NCI-H2107 treated with DMSO at 0.1 percent for 48 hours (cell line): ENCODE results near the gene MLIP.

Source experiments
- DNase-seq: peaks from one replicate; lab custom pipeline; 2025; ENCODE audit not compliant: unreplicated experiment; lab: John Stamatoyannopoulos, UW

Gene MLIP

DNA sequence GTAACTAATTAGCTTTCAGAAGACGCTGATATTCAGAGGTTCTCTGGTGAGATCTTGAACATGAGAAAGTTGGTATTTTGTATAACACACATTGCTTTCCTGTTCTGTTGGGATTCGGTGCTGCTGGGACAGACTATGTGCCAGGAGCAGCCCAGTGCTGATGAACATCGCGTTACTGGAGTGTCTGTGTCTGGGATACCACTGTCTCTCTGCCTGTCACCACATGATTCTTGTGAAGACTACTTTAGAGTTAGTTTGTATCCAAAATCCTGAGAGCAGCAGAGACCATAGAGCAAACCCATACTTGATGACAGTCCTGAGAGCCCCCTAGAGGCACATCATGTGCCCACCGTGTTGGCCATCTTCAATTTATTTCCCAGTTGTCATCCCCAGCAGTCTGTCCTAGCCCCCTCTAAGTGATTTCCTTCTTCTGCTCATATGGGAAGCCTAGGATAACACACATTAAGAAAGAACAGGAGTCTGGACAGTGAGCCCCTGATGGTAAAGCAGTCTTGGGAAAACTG lies 155.2 kb downstream of the MLIP start:
- no peak for DNase-seq

DNA sequence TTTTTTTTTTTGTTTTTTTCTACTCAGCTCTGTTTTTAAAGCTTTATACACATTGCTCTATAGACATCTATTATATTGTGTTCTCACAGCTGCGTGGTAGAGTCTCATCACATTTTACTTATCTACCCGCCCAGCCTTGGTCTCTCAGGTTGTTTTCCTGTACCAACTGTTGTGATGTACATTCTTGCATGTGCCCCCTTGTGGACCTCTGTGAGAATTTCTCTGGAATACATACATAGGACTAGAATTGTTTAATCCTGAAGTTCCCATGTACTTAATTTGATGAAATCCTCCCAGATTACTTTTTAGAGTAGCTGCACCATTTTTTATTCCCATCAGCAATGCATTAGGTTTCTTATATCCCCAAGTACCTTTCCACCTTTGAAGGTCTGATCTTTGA lies 156.6 kb downstream of the MLIP start:
- no peak for DNase-seq

DNA sequence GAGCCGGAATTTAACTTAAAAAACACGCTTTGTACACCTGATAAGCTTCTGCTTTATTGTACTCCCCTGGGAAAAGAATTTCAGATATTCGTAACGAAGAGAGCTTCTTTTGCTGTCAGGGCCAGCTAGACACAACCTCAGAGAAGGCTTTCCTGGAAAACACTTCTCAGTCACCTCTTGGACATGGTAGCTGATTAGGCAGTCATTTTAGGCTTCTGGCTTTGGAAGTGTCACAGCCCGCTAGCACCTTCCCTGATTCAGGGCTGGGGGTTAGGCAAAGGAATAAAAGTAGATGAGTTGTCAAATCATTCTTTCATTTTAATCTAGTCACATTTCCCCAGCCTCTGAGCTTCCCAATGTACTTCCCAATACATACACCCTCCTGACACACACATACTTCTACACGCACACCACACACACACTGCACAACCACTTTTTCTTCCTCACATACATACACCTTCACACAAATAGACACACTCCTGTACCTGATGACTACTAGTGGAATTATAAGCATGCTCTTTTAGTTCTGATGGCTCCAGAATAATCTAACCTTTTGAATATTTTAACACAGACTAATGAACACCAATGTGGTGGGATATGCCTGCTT lies 162.1 kb downstream of the MLIP start:
- DNase-seq = no peak

DNA sequence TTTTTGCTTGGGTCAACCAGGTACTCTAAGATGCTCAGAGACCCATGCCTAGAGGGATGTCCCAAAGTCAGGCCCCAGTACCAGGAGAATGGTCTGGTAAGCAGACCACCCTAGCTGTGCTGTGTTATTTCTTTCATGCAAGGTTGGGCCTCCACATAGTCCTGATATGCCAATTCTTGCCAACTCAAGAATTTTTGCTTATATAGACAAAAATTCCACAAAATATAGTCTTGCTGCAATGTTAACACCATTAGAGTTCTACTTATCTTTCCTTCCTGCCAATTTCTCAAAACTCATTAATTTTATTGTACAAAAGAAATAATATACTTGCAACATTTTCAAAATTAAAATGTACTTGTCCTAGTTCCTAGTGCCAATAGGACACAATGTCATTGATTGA lies 163.1 kb downstream of the MLIP start:
- DNase-seq = no peak

DNA sequence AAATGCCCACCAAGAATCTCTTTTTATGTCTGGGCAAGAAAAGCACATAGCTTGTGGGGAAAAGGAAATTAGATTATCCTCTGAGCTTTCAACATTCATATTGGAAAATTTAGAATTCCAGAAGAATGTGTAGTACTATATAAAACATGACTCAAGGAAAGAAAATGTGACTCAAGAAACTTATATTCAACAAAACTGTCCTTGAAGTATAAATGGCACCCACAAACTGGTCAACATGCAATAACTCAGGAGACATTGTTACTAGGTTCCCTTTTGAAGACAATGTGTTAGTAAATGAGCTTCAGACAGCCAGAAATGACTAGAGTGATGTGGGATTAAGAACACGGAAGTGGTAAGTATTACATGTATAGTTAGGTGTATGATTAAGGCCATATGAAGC lies 170.9 kb downstream of the MLIP start:
- no peak for DNase-seq

DNA sequence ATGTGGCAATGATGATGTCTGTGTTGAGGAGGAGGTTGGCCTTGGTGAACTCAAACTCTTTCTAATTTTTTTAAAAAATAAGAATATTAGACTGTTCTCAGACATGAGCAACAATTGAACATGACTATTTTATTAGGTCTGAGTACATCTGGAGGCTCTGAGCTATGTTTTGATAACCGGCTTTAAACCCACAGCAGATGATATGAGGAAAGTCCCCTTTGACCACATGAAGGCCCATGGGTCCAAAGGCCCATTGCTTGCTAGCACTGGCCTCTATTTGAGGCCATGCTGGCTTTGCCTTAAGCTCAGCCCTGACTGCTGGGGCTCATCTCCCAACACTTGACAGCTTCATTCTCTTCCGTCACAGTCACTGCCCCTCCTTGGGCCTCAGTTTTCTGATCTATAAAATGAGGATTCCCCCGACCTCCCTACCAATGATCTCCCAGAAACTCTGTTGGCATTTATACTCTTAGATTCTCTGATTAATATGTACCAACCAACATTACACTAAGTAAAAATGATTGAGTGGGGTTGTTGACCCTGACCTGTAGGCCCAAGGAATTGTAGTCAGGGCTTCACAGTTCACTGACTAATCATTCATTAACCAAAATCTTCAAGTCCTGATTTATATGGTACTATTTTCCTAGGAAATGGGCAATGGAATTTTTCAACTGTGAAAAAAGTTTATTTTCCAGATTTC lies 173.1 kb downstream of the MLIP start:
- no peak for DNase-seq

DNA sequence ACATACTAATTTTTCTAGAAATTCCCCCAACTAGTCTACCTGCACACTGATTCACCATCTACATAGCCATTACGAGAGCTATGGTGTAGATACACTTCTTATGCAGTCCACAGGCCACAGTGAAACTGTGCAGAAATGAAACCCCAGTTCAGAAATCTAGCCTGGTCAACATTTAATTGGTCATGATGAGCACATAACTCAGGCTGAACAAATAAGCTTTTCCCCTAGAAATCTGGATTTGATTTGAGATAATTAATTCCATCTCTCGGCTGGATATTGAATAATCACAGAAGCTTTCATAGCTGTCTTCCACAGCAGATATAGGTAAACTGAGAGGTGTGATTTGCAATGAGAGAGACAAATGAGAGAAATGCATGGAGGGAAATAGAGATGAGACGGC lies 174.4 kb downstream of the MLIP start:
- no peak for DNase-seq

DNA sequence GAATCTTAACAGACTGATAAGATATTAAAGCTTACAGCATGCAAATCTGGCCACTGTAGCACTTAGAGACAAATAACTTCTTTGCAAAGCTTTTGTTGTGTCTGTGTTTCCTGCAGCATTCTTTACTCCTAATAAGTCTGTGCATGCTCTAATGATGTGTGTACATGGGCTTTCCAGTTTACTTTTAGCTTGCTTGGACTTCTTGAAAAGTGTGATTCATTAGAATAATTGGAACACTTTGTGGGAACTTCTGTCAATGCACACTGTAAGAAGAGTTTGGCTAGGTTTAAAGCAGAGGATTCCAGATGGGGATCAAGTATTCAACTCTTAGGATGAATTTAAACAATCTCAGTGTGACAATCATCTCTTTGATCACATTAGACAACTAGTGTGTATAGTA lies 174.9 kb downstream of the MLIP start:
- DNase-seq = no peak

DNA sequence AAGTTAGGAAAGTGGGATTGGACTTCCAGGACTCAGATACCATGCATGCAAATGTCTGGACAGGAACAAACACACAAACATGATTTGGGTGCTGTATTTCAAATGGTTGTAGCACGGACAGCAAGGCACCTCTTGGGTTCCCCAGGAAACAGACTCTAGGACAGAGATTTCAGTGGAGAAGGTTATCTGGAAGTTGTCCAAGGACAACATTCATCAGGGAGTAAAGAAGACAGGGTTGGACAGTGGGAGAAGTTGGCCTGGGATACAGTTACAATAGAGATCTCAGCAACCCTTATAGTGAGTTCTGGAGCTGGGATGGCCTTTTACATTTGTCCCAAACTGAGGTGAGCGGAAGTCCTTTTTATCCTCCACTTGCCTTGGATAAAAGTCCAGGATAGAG lies 177.2 kb downstream of the MLIP start:
- no peak for DNase-seq

DNA sequence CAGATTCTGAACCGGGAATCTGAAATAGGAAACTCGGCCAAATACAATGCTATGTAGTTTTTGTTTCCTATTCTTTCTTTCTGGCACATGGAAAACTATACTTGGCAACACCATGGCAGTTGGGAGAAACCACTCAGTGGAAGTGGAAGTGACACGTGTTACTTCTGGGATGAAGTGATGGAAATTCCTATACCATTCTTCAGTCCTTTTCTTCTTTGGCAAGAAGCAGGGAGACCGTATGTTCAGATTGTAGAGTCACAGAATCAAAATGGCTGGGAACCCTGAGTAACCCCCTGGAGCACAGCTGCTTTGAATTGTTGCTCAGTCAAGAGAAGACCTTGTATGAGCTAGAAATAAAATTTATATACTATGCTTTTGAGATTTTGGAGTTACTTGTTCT lies 178.2 kb downstream of the MLIP start:
- no peak for DNase-seq

DNA sequence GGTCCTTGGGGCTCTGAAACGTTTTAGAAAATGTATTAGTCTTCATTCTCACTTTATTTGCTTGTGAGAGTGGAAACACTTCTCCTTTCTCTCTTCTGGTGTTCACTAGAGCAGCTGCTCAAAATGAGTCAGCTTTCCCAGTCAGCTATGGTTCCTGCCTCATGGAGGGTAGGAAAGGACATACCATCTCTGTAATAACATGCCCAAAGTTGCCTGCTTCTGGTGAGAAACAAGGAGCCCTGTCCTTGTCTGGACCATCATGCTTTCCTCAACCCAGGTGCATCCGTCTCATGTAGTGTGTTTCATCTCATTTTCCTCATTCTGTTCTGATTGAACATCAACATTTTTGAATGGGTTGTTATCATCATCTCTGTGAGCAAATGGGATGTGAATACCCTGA lies 179.9 kb downstream of the MLIP start:
- DNase-seq = no peak

DNA sequence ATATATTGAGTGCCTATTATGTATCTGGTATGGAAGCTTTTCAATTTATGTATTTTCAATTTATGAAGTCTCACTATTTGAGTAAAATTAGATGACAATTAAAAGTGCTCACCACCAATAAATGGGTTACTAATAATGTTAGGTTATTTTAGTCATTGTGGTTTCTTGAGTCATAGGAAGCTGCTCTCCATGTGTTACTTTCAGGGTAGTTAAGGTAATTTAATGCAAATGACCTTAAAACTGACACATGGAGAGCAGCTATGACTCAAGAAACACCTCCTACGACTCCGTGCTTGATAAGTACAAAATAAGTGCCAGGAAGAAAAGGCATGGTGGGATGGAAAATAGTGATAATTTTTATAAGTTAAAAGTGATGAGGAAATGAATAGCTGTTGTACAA lies 180.5 kb downstream of the MLIP start:
- no peak for DNase-seq

DNA sequence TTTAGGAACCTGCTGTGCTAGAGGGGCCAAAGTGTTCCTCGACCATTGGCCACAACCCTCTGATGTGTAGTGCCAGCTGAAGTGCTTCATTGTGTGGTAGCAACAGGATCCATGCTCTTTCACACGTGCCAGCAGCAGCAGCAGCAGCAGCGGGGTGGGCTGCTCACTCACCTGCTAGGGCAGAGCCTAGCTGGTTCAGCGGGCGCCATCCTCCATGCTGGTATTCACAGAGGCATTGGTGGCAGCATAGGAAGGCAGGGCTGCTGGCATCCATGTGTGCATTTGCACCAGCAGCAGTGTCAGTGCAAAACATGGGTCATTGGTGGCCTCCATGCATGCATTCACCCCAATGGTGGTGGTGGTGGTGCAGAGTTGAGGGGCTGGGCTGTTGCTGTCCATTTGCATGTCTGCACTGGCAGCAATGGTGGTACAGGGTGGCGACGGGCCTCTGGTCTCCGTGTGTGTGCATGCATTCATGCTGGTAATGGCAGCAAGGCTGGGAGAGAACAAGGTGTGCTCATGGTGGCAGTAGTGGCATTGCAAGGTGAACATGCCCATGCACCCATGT lies 183.8 kb downstream of the MLIP start:
- no peak for DNase-seq

DNA sequence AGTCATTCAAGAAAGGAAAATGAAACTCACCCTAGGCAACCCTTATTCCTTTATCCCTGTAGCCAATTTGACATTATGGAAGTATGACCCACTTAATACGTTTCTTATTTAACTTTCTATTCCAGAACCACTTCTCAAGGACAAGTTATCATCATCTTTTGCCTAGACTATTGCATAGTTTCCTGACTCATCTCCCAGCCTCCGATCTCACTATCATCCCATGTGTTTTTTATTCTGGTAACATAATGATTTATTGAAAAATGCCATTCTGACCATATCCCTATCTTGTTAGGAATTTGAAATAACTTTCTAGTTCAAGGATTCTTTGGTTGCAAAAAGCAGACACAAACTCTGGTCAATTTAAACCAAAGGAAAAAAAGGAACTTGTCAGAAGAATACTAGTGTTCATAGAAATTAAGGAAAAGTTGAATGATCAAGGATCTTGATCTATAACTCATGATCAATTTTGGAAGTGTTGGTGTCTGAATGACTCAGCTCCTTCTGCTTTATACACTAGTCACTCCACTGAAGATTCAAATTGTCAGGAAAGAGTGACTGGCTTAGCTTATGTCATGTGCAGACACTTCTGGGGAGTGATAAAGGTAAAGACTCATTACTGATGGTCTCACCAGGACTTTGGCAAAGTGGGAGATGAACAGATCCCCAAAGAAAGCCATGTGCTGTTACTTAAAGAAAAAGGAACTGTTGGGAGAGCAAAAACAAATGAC lies 188.5 kb downstream of the MLIP start:
- no peak for DNase-seq

DNA sequence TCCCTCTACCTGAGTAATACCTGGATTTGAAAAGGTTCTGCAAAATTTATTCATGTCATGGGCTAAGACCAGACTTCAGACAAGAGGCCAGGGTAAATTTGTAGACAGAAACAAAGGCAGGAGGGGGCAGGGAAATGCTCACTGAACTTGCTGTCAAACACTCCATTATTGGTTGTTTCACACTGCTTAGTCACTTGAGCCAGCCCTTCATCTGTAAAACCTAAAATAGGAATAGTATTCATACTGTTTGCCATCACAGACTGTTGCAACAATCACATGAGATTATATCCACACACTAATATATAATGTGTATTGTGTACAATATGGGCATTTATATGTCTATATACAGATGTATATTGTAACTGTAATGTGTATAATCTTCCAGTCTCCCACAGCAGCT lies 190.5 kb downstream of the MLIP start:
- DNase-seq = no peak

DNA sequence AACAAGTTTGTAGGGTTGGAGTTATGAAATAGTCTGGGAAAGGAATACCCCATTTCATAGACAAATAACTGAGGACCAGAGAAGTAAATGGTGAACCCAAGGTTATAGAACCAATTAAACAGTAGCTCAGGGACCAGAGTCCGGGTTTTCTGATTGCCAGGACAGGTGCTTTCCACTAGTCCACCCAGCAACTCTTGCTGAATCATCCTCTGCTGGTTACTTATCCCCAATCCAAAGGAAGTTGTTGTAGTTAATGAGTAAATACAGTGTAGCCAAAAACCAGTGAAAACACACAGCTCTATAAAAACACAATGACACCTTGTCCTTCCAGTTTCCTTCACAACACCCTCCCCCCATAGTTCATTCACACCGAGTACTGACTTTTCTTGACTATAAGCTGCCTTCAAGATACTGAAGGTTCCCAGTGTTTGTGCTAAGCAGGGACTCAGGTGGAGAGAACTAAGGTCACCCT lies 196.2 kb downstream of the MLIP start:
- DNase-seq = no peak

DNA sequence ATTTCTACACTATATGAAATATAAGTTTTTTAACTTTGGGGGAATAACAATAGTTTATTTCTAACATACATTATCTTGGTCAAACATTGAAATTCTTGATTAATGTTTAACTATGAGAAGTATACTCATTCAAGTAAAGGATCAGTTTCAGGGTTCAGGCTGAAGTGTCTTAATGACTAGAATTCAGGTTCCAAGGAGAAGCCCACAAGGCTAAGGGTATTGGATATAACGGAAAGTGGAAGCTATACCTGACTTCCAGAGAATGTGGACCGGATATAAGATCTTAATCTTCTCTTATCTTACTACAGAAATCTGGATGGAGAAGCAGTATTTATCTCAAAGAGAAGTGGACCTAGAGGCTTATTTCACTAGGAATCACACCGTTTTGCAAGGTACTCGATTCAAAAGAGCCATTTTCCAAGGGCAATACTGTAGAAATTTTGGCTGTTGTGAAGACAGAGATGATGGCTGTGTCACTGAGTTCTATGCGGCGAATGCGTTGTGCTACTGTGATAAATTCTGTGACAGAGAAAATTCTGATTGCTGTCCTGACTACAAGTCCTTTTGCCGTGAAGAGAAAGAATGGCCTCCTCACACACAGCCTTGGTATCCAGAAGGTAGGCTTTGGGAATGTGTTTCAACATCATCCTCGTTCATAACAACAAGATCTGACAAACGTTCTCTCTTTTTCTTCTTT lies 197.2 kb downstream of the MLIP start, which contains the start of gene TINAG:
Gene TINAG (plus strand): TSS at position 153 of the 697 bp plus-strand sequence. CDS start 110 bp downstream, at position 263.
- no peak for DNase-seq

DNA sequence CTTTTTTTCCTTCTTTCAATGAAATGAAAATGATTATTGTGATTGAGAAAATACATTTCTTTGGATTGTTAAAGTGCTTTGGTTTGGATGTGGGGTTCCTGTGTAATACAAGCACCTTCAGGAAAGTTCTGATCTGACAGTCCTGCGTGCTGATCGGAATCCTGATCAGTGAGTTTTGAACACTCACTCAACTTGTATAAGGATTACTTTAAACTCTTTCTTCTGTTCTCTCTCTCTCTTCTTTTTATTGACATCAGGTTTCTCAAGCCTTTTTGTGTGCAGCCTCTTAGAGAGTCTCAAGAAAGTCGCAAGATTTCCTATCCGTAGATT lies 197.7 kb downstream of the MLIP start:
- no peak for DNase-seq

DNA sequence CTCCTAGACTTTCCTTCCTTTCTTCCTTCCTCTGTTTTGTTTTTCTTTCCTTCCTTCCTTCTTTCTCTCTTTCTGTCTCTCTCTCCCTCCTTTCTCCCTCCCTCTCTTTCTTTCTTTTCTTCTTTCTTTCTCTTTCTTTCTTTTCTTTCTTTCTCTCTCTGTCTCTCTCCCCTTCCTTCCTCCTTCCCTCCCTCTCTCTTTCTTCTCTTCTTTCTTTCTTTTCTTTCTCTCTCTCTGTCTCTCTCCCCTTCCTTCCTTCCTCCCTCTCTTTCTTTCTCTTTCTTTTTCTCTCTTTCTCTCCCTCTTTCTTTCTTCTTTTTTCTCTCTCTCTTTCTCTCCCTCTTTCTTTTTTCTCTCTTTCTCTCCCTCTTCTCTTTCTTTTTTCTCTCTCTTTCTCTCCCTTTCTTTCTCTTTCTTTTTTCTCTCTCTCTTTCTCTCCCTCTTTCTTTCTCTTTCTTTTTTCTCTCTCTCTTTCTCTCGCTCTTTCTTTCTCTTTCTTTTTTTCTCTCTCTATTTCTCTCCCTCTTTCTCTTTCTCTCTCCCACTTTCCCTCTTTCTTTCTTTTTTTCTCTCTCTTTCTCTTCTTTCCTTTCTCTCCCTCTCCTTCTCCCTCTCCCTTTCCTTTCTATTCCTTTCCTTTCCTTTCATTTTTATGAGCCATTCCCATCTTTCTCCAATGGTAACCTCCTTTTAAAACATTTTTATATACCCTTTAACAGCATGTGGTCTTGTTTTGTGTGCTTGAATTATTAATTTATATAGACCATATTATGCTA lies 199.3 kb downstream of the MLIP start:
- DNase-seq = no peak

DNA sequence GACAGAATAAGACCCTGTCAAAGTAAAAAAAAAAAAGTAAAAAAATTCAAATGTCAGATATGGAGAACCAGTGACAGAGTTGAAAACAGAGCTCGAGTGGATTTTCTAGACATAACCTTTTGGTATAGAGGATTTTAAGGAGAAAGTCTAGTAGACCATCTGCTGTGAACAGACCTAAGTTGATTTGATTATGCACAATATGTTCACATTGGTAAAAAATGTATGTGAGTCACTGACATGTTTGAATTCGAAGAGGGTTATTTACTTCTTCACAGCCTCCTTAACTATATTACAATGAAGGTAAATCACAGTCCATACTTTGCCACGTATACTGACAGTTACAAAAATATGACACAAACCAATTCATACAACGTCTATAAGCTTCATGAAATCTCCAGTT lies 204.4 kb downstream of the MLIP start:
- DNase-seq = no peak
